Fibroblast of skin of abdomen (primary cell): Measurements from ENCODE around the gene MORF4L2. TPM values are rescaled to one million over a fixed set of nuclear protein-coding genes. Genes with fewer than 3 reads are reported as not detected.

ENCODE experiments used
- DNase-seq: peaks from one replicate; pipeline ENCODE4 v3.0.0-alpha.2; 2013
- polyA plus RNA-seq, 2 experiments: library from polyadenylated mRNA; unstranded; fragments of 120-200 nt; gene quantifications; one replicate each; pipeline ENCODE4 v1.2.1, GENCODE V29; 2013; ENCODE audit not compliant: insufficient read length in 2 of 2

Gene MORF4L2
- 382 TPM for polyA plus RNA-seq (2013, experiment 1 of 2; ENCODE audit: insufficient read length)
- 387 TPM for polyA plus RNA-seq (2013, experiment 2 of 2; ENCODE audit: insufficient read length)

DNA sequence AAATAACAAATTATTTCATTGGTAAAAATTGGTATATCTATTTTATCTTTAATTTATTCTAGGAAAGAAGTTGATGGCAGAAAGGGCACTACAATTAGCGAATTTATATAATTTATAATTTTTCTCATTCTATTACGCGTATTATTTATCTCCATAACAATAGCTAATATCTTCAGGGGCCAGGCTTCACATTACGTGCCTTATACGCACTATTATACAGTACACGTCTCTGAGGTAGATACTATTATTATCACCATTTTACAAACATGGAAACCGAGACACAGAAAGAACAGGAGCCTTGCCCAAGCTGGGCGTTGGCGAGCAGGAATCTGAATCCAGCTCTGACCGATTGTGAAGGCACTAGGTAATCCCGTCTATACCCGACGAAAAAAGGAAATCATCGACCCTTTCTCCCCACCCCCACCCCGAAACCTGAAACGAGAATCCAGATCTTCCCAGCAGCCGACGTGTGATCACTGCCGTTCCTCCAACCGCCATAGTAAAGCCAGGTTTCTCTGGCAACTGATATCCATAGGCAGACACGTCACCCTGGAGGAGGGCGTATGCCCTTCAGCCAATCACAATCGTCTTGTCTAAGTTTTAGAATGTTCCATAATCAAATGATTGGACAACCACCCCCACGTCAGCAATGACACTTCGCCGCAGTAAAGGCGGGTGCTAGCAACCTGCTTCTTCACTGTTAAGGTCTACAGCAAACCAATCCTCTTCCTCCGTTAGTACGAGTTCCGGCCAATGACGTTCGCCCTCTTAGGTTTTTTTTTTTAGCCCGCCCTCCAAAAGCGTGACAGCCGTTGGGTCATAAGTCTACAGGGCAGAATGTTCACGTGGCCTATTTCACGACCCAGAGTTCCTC, at the start of gene MORF4L2:
TSS of gene MORF4L2 (minus strand) at position 501 of the 874 bp plus-strand sequence. CDS start 9,672 bp downstream, outside the sequence.
- DNase-seq = peak; percentile 99

DNA sequence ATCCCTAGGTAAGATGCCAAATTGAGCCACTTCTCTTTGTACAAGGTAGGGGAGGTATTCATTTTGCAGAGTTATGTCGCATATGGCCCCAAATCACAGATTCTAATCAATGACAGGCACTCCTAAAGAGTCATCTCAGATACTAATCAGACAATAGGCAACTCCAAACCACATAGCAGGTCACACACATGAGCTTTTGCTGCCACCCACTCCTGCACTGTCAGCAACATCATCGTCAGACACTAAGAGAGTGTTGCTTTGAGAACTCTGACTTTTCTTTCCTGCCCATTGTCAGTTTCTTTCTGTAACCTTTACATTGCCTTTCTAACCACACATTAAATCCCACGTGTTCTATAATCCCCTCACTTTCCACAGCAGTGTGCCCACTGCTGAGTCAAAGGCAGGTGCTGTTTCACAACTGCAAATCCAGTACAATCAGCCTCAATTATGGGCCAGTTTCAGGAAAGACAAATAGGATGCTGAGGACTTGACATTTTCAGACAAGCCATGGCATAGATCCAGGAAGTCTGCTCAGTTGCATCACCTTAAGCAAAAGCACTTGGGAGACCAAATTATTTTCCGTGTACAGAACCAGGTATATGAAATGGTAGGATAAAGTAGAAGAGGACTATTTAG, 47.7 kb upstream of the MORF4L2 start:
- no peak for DNase-seq

- DNase-seq = no peak
Observed at GRCh38 chrX:103733017-103733416, 46.5 kb upstream of the MORF4L2 start.

DNA sequence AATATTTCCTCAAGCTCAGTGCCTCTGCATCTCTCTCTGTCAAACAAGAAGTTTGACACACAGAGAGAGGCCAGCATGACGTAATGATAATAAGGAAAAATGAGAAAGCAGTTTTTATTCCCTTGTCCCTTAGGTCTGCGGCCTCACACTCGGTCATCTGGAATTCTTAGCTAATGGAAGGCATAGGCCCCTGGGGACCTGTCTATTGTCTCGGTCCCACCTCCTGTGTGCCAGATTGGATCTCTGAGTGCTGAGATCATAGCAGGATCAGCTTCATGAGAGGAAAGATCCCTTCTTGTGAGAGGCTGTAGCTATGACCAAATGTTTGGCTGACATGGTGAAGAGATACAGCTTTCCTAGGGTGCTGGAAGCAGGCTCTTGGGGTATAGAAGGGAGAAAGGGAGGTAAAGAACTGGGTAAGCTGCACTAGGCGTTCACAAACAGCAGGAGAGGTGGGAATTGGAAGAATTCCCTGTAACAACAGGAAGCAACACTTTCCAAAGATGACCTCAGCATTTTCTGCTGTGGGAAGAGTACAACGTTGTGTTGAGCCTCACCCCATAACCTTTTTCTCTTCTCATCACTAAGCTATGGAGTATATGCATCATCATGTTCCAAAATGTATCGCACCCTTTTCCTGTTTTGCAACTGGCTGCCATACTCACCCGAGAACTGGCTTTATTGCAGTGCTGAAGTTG, 44.4 kb upstream of the MORF4L2 start:
- DNase-seq = peak; percentile 73

- no peak for DNase-seq
Observed at GRCh38 chrX:103730147-103730795, 43.8 kb upstream of the MORF4L2 start.

GRCh38 chrX:103729015-103729414, 42.5 kb upstream of the MORF4L2 start:
- DNase-seq = no peak

DNA sequence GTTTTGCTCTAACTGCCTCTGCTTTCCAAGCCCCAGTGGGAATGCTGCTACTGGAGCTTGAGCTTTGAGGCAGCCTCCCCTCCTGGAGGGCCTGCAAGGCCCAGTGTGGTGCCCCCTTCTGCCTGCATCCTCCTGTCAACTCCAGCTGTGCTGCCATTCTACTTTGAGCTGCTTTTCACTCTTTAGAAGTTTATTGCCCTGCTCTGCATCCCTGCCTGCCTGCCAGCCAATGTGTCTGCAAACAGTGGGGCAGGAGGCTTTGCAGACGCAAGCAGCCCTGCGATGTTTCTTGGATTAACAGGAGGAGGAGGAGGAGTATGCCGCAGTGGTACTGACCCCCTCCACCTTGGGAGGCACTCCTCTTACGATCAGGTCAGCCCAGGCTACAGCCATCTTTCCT, 40.6 kb upstream of the MORF4L2 start:
- no peak for DNase-seq

DNA sequence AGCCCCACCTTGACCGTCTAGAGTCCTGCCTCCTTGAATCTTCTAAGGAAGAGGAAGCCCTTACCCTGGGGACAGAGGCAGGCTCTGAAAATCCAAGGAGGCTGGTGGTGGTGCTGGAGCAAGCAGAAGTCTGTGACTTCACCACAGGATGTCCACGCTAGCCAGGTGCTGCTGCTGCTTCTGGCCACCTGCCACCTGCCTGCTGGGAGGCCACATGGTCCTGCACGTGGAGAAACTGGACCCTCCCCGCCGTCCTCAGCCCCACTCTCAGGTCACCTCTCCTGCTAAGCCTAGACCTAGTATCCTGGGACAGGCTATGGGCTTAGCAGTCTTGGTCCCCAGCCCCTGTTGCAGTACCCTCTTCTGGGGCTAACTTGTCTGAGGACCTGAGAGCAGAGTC, 40.0 kb upstream of the MORF4L2 start:
- no peak for DNase-seq

GRCh38 chrX:103722505-103722904, 36.0 kb upstream of the MORF4L2 start:
- peak; percentile 55 for DNase-seq

- DNase-seq = no peak
Observed at GRCh38 chrX:103718120-103718519, 31.6 kb upstream of the MORF4L2 start.

DNA sequence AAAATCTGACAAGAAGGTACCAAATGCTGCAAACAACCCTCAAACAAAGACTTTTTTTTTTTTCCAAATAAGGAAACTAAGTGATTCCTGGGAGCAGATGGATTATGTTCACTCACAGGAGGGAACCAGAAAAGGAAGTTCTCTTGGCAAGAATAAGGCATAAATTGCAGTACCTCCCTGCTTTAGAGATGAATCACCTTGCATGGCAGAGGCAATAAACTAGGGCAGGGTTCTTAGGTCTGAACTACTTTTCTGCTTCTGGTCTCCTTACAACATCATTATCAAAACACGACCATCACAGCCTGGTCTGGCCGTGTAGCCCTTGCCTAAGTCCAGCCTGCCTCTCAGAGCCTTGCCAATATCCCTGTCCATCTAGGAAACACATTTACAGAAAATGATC, 30.5 kb upstream of the MORF4L2 start:
- peak; percentile 82 for DNase-seq

- no peak for DNase-seq
Observed at GRCh38 chrX:103710609-103711008, 24.1 kb upstream of the MORF4L2 start, which contains the start of gene TMEM31. TSS of gene TMEM31 (plus strand) at chrX:103710909. CDS start at chrX:103712259, 1,350 bp downstream.

GRCh38 chrX:103704863-103705262, 18.4 kb upstream of the MORF4L2 start:
- DNase-seq = no peak

DNA sequence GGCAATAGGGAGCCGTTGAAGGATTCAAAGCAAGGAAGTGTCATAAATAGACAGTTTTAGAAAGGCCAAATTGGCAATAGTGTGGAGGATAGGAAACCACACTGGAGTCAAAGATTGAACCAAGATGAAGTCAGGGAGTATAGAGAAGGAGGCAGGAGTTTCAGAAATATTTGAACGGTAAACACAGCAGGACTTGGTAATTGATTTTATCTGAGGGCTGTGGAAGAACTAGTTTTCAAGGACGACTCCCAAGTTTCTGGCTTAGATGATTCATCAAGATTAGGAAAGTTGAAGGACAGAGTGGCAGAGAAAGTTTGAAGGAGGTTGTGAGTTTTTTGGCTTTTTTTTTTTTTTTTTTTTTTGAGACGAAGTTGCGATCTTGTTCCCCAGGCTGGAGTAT, 12.7 kb upstream of the MORF4L2 start:
- DNase-seq = no peak

- no peak for DNase-seq
Observed at GRCh38 chrX:103697687-103698086, 11.2 kb upstream of the MORF4L2 start.

GRCh38 chrX:103691059-103691458, 4.6 kb upstream of the MORF4L2 start:
- DNase-seq = no peak

DNA sequence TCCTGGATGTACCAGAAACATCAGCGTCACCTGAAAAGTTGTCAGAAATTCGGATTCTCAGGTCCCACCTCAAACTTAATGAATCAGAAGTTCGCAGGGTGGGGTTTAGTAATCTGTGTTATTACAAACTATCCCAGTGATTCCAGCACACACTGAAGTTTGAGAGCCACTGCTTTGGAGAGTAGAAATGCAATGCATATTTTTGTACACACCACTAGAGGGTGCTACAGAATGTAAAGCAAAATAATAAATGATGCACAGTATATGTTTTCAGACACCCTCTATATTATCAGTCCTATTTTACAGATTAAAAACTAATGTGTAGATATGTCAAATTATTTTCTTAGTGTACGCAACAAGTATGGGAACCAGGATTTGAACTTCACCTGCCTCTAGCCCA, 2.4 kb upstream of the MORF4L2 start:
- peak; percentile 28 for DNase-seq

- DNase-seq = peak; percentile 79
Observed at GRCh38 chrX:103687696-103688201, 1.2 kb upstream of the MORF4L2 start.

DNA sequence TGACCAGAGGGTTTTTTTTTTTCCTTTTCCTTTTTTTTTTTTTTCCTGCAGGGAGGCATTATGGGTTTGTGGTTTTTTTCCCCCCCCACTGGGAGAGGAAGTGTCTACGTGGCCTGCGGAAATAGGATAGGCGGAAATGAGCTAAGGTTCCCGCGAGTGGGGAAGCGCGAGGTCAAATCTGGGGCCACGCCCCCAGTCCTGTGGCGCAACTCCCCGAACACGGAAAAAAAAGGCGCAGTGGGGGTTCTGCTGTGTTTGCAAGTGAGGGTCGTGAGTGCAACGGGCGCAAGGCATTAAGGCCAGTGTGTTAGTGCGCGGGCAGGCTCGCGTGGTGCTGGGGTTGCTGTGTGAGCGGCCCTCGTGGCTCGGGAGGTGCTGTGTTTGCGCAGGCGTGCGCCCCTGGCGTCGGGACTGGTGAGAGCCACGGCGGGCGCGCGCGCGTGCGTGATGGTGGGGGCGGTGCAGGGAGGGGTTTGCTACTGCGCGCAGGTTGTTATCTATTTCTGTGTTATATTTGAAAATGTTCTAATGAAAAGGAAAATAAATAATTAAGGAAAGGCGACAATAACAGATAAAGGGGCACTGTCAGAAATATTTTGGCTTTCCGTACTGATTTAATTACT, 685 bp upstream of the MORF4L2 start:
- peak; percentile 81 for DNase-seq

- DNase-seq = no peak
Observed at GRCh38 chrX:103685396-103685795, 1.1 kb downstream of the MORF4L2 start.

GRCh38 chrX:103681443-103681842, 5.1 kb downstream of the MORF4L2 start:
- DNase-seq = no peak
